Liver (tissue), 9 donors: Measurements from ENCODE around the gene DNAI2. TPM values are rescaled to one million over a fixed set of nuclear protein-coding genes. Genes with fewer than 3 reads are reported as not detected.

Source experiments
- DNase-seq: peaks from one replicate; pipeline ENCODE4 v3.0.0-alpha.2; 2017; ENCODE audit warnings: low spot score
- H3K27ac ChIP-seq, 2 donors: one replicate each; pipeline ENCODE4 v1.7.0; 2013; ENCODE audit warnings: inconsistent platforms in 2 of 2, low read length in 2 of 2, control low read depth in 1 of 2, low read depth in 1 of 2, mild to moderate bottlenecking in 1 of 2
- H3K27me3 ChIP-seq, 4 donors: one replicate each; pipeline versions ENCODE4 v1.6.1 to v1.7.0; 2013; ENCODE audit warnings: low read length in 3 of 4, inconsistent platforms in 1 of 4, mild to moderate bottlenecking in 1 of 4, moderate library complexity in 1 of 4; ENCODE audit not compliant: control insufficient read depth in 4 of 4, insufficient read depth in 4 of 4
- H3K36me3 ChIP-seq, 4 donors: one replicate each; pipeline versions ENCODE4 v1.6.1 to v1.7.0; 2013; ENCODE audit warnings: low read length in 3 of 4, mild to moderate bottlenecking in 3 of 4, low read depth in 1 of 4, moderate library complexity in 1 of 4; ENCODE audit not compliant: control insufficient read depth in 4 of 4, insufficient read depth in 3 of 4
- H3K4me1 ChIP-seq, 4 donors: one replicate each; pipeline versions ENCODE4 v1.6.1 to v1.7.0; 2013; ENCODE audit warnings: low read length in 3 of 4, mild to moderate bottlenecking in 3 of 4, moderate library complexity in 1 of 4; ENCODE audit not compliant: control insufficient read depth in 4 of 4, insufficient read depth in 4 of 4
- H3K4me3 ChIP-seq, 3 donors: one replicate each; pipeline versions ENCODE4 v1.6.1 to v1.7.0; 2013; ENCODE audit warnings: low read length in 3 of 3, control low read depth in 1 of 3, low read depth in 1 of 3, mild to moderate bottlenecking in 1 of 3
- H3K9ac ChIP-seq, 2 donors: one replicate each; pipeline ENCODE4 v1.7.0; 2013; ENCODE audit warnings: low read length in 2 of 2, mild to moderate bottlenecking in 2 of 2, moderate library complexity in 2 of 2, control low read depth in 1 of 2, low read depth in 1 of 2
- H3K9me3 ChIP-seq, 4 donors: one replicate each; pipeline versions ENCODE4 v1.6.1 to v1.7.0; 2013; ENCODE audit warnings: low read length in 3 of 4; ENCODE audit not compliant: control insufficient read depth in 4 of 4
- ATF3 ChIP-seq: IDR thresholded peaks from 2 replicates; pipeline ENCODE4 v1.6.1; 2016; ENCODE audit warnings: antibody characterized with exemption
- EGR1 ChIP-seq, 2 donors: IDR thresholded peaks; 2 replicates each; pipeline ENCODE4 v1.6.1; 2016 to 2018; ENCODE audit warnings: antibody characterized with exemption in 2 of 2, low read depth in 2 of 2
- FOXA1 ChIP-seq: IDR thresholded peaks from 2 replicates; pipeline ENCODE4 v1.6.1; 2016; ENCODE audit warnings: antibody characterized with exemption
- FOXA2 ChIP-seq: IDR thresholded peaks from 2 replicates; pipeline ENCODE4 v1.6.1; 2016; ENCODE audit warnings: antibody characterized with exemption
- GABPA ChIP-seq, 2 donors: IDR thresholded peaks in 1 of 2; conservative IDR thresholded peaks in 1 of 2; 2 replicates each; pipeline ENCODE4 v1.6.1; 2016; ENCODE audit warnings: antibody characterized with exemption in 2 of 2, mild to moderate bottlenecking in 1 of 2, moderate library complexity in 1 of 2
- HNF4A ChIP-seq, 2 donors: conservative IDR thresholded peaks; 2 replicates each; pipeline ENCODE4 v1.6.1; 2016; ENCODE audit warnings: antibody characterized with exemption in 2 of 2, mild to moderate bottlenecking in 2 of 2
- HNF4G ChIP-seq: IDR thresholded peaks from 2 replicates; pipeline ENCODE4 v1.6.1; 2016; ENCODE audit warnings: antibody characterized with exemption
- JUND ChIP-seq, 2 donors: IDR thresholded peaks; 2 replicates each; pipeline ENCODE4 v1.6.1; 2016; ENCODE audit warnings: antibody characterized with exemption in 2 of 2
- MAX ChIP-seq: IDR thresholded peaks from 2 replicates; pipeline ENCODE4 v1.6.1; 2016; ENCODE audit warnings: antibody characterized with exemption
- NR2F2 ChIP-seq: IDR thresholded peaks from 2 replicates; pipeline ENCODE4 v1.6.1; 2016; ENCODE audit warnings: antibody characterized with exemption
- RAD21 ChIP-seq, 2 donors: IDR thresholded peaks; 2 replicates each; pipeline ENCODE4 v1.6.1; 2016; ENCODE audit warnings: antibody characterized with exemption in 2 of 2, mild to moderate bottlenecking in 2 of 2
- REST ChIP-seq: IDR thresholded peaks from 2 replicates; pipeline ENCODE4 v1.6.1; 2016; ENCODE audit warnings: antibody characterized with exemption, mild to moderate bottlenecking
- RXRA ChIP-seq, 2 donors: IDR thresholded peaks; 2 replicates each; pipeline ENCODE4 v1.6.1; 2017 to 2018; ENCODE audit warnings: antibody characterized with exemption in 2 of 2, mild to moderate bottlenecking in 1 of 2
- SP1 ChIP-seq: IDR thresholded peaks from 2 replicates; pipeline ENCODE4 v1.6.1; 2018; ENCODE audit warnings: antibody characterized with exemption, mild to moderate bottlenecking
- ZBTB33 ChIP-seq: IDR thresholded peaks from 2 replicates; pipeline ENCODE4 v1.6.1; 2016; ENCODE audit warnings: antibody characterized with exemption
- WGBS: extraction: QIAGEN DNeasy Blood & Tissue Kit; methylation state at CpG from one replicate; pipeline ENCODE4 v1.1.7; 2013; 5-methylcytosine and 5-hydroxymethylcytosine counted together
- polyA plus RNA-seq, 2 donors: library from polyadenylated mRNA; stranded (reverse) in 1 of 2; unstranded in 1 of 2; fragments of 200-250 nt in 1 of 2; fragments of >200 nt in 1 of 2; fragmentation: Nextera tagmentation in 1 of 2; extraction: Ambion mirVana in 1 of 2; gene quantifications; one replicate each; pipeline versions ENCODE4 v1.2.1 to v1.2.3, GENCODE V29; 2013 to 2015
- total RNA-seq, 2 donors: library from RNA; depleted of rRNA; stranded (reverse); fragments of >200 nt; gene quantifications; one replicate each; pipeline ENCODE4 v1.2.3, GENCODE V29; 2014
- donor health status: healthy.
- donor health status: healthy.
- donor health status: healthy.
- donor health status: healthy.
- donor health status: healthy.

DNAI2 gene
- total and polyA plus RNA-seq, 4 donors: not detected

GRCh38 chr17:74305865-74306654, 32.0 kb downstream of the DNAI2 start:
- Histone ChIP-seq H3K4me3 (no peak overlapping the region), H3K27me3 (peaks cover 0 to 7% (median 0%) of the 10 kb centered on the region in 4 donors), H3K9me3 (peaks cover 0 to 7% (median 1%) of the 10 kb centered on the region in 4 donors), H3K27ac (no peak overlapping the region), H3K36me3 (no peaks in the 10 kb centered on the region), H3K4me1 (no peaks in the 10 kb centered on the region), H3K9ac (no peak overlapping the region)
- TF ChIP-seq RAD21 (IDR thresholded peaks at IDR 0.05): peak; percentile 13 to 39
- TF ChIP-seq FOXA2: no peak
- TF ChIP-seq FOXA1: no peak
- no peak for TF ChIP-seq HNF4A (conservative IDR thresholded peaks at IDR 0.05)
- no peak for TF ChIP-seq RXRA (IDR thresholded peaks at IDR 0.05)
- no peak for TF ChIP-seq EGR1 (IDR thresholded peaks at IDR 0.05; ENCODE audit: low read depth in 2 of 2)
- no peak for TF ChIP-seq JUND (IDR thresholded peaks at IDR 0.05)
- no peak for TF ChIP-seq HNF4G
- WGBS: 55% methylated on average over 10 of the region's 10 CpGs
- DNase-seq: no peak

GRCh38 chr17:74307984-74308773, 34.1 kb downstream of the DNAI2 start:
- no peak for DNase-seq
- TF ChIP-seq RAD21 (IDR thresholded peaks at IDR 0.05) (no peak), SP1 (no peak), EGR1 (IDR thresholded peaks at IDR 0.05; ENCODE audit: low read depth in 2 of 2) (no peak), GABPA (IDR thresholded peaks at IDR 0.05 in 1 of 2, conservative IDR thresholded peaks at IDR 0.05 in 1 of 2) (no peak), NR2F2 (peak; percentile 64), MAX (no peak), ZBTB33 (no peak), ATF3 (no peak), FOXA1 (no peak)
- WGBS: 63% methylated on average over 15 of the region's 15 CpGs

GRCh38 chr17:74309902-74310301, 35.9 kb downstream of the DNAI2 start:
- Histone ChIP-seq H3K27ac (no peak overlapping the region), H3K4me3 (no peak overlapping the region), H3K9ac (no peak overlapping the region), H3K9me3 (peaks cover 0 to 5% (median 4%) of the 10 kb centered on the region in 4 donors), H3K4me1 (no peaks in the 10 kb centered on the region), H3K27me3 (peaks cover 0 to 2% (median 0%) of the 10 kb centered on the region in 4 donors), H3K36me3 (no peaks in the 10 kb centered on the region)
- TF ChIP-seq FOXA2 (no peak), REST (no peak), SP1 (no peak), HNF4G (no peak), RAD21 (IDR thresholded peaks at IDR 0.05) (no peak)
- WGBS: 41% methylated on average over 12 of the region's 12 CpGs
- DNase-seq: no peak

More at GRCh38 chr17:74307984-74308773, 34.1 kb downstream of the DNAI2 start:
- H3K9me3 ChIP-seq: peaks cover 0 to 7% (median 5%) of the 10 kb centered on the region in 4 donors
- no peaks in the 10 kb centered on the region for H3K36me3 ChIP-seq
- peaks cover 0 to 7% (median 0%) of the 10 kb centered on the region in 4 donors for H3K27me3 ChIP-seq
- H3K27ac ChIP-seq: no peak overlapping the region
- no peak overlapping the region for H3K4me3 ChIP-seq
- no peak overlapping the region for H3K9ac ChIP-seq
- no peaks in the 10 kb centered on the region for H3K4me1 ChIP-seq
